HCT116 (cell line): ENCODE results near the gene NBL1. TPM values are rescaled to one million over a fixed set of nuclear protein-coding genes. Genes with fewer than 3 reads are reported as not detected.

ENCODE experiments used
- ATAC-seq: fragments of 200-7000 bp; cut with Tn5 transposase; 2 replicates; pipeline ENCODE4 v1.9.1; 2020; ENCODE audit warnings: mild to moderate bottlenecking, moderate library complexity
- BruUV-seq: library from RNA; stranded (reverse); fragments of 400-500 nt; replicated peaks from 2 replicates; lab custom pipeline; 2021; lab: Mats Ljungman, UMichigan
- CTCF ChIA-PET: fragments of 300-600 bp; sonication (Branson Sonifier 250); formaldehyde crosslinking; loops from one replicate; lab custom pipeline; 2021; ENCODE audit warnings: antibody characterized with exemption; lab: Charles Lee
- POLR2A ChIA-PET: fragments of 300-600, 350-600 bp; sonication (Branson Sonifier 250); formaldehyde crosslinking; loops from one replicate; lab custom pipeline; 2021; ENCODE audit warnings: antibody characterized with exemption; lab: Charles Lee
- RAD21 ChIA-PET, 2 experiments: fragments of 300-600 bp; sonication (Branson Sonifier 250); formaldehyde crosslinking; loops; one replicate each; lab custom pipeline; 2023; ENCODE audit warnings: low total read pairs in 2 of 2; ENCODE audit not compliant: uncharacterized antibody in 2 of 2, unreplicated experiment in 2 of 2, low non-redundant PET in 1 of 2; lab: Charles Lee
- DNase-seq: peaks from one replicate; pipeline ENCODE4 v3.0.0-alpha.2; 2010; ENCODE audit warnings: low read depth, low spot score
- H2AFZ ChIP-seq: fragments of 200-600 bp; shearing (Covaris generic), sonication (generic); 2 replicates; pipeline ENCODE4 v1.6.1; 2017; ENCODE audit warnings: low read depth, mixed run types, mixed read lengths, antibody characterized with exemption, low read length; ENCODE audit not compliant: poor library complexity, severe bottlenecking
- H3K27ac ChIP-seq: 2 replicates; pipeline ENCODE4 v1.5.1; 2012; ENCODE audit warnings: low read depth, low read length
- H3K27me3 ChIP-seq: fragments of 200-600 bp; sonication (generic); 2 replicates; pipeline ENCODE4 v1.6.1; 2016; ENCODE audit warnings: mixed run types, low read length, mixed read lengths; ENCODE audit not compliant: insufficient read depth
- H3K36me3 ChIP-seq, 2 experiments: fragments of 200-500 bp in 1 of 2; fragments of 200-600 bp in 1 of 2; sonication (Bioruptor generic) in 1 of 2; sonication (generic) in 1 of 2; 2 replicates each; pipeline versions ENCODE4 v1.5.1 to v1.6.1; 2014 to 2016; ENCODE audit warnings: low read length in 2 of 2, inconsistent platforms in 1 of 2, mixed read lengths in 1 of 2, mixed run types in 1 of 2; ENCODE audit not compliant: insufficient read depth in 2 of 2, control insufficient read depth in 1 of 2
- H3K4me1 ChIP-seq, 2 experiments: fragments of 200-600 bp in 1 of 2; sonication (generic) in 1 of 2; 2 replicates each; pipeline versions ENCODE4 v1.5.1 to v1.6.1; 2012 to 2017; ENCODE audit warnings: low read length in 2 of 2, inconsistent platforms in 1 of 2, mild to moderate bottlenecking in 1 of 2, mixed read lengths in 1 of 2, mixed run types in 1 of 2, moderate library complexity in 1 of 2; ENCODE audit not compliant: insufficient read depth in 2 of 2, control insufficient read depth in 1 of 2
- H3K4me2 ChIP-seq: fragments of 200-600 bp; sonication (generic); 2 replicates; pipeline ENCODE4 v1.6.1; 2017; ENCODE audit warnings: mixed run types, low read length, mixed read lengths
- H3K4me3 ChIP-seq, 2 experiments: fragments of 200-600 bp in 1 of 2; sonication (generic) in 1 of 2; replicated peaks in 1 of 2; 2 replicates each; pipeline ENCODE4 v1.5.1; 2011 to 2016; ENCODE audit warnings: low read length in 2 of 2, control low read depth in 1 of 2, low read depth in 1 of 2, mild to moderate bottlenecking in 1 of 2, mixed read lengths in 1 of 2, mixed run types in 1 of 2
- H3K79me2 ChIP-seq: fragments of 200-600 bp; sonication (generic); 2 replicates; pipeline ENCODE4 v1.6.1; 2017; ENCODE audit warnings: mild to moderate bottlenecking, mixed run types, low read length, moderate library complexity, mixed read lengths; ENCODE audit not compliant: insufficient read depth
- H3K9ac ChIP-seq: fragments of 200-600 bp; sonication (generic); 2 replicates; pipeline ENCODE4 v1.6.1; 2016; ENCODE audit warnings: low read length, mixed read lengths
- H3K9me2 ChIP-seq: fragments of 200-600 bp; sonication (generic), shearing (Covaris generic); 2 replicates; pipeline ENCODE4 v1.6.1; 2017; ENCODE audit warnings: mixed run types, mild to moderate bottlenecking, moderate library complexity; ENCODE audit not compliant: insufficient read depth
- H3K9me3 ChIP-seq, 2 experiments: fragments of 200-500 bp in 1 of 2; fragments of 200-600 bp in 1 of 2; sonication (Bioruptor generic) in 1 of 2; sonication (generic) in 1 of 2; 2 replicates each; pipeline ENCODE4 v1.6.1; 2014 to 2017; ENCODE audit warnings: low read length in 2 of 2, mixed read lengths in 2 of 2, inconsistent platforms in 1 of 2, low read depth in 1 of 2, mild to moderate bottlenecking in 1 of 2, mixed run types in 1 of 2, moderate library complexity in 1 of 2; ENCODE audit not compliant: control insufficient read depth in 1 of 2, insufficient read depth in 1 of 2
- H4K20me1 ChIP-seq: fragments of 200-600 bp; sonication (generic), shearing (Covaris generic); 2 replicates; pipeline ENCODE4 v1.6.1; 2017; ENCODE audit warnings: mixed run types, mild to moderate bottlenecking, moderate library complexity; ENCODE audit not compliant: insufficient read depth
- CEBPB ChIP-seq: IDR thresholded peaks from 2 replicates; pipeline ENCODE4 v1.6.1; 2012; ENCODE audit warnings: low read depth
- EZH2 ChIP-seq: fragments of 200-600 bp; sonication (generic); IDR thresholded peaks from 2 replicates; pipeline ENCODE4 v1.6.1; 2017; ENCODE audit warnings: antibody characterized with exemption, mixed run types
- SRF ChIP-seq: IDR thresholded peaks from 2 replicates; pipeline ENCODE4 v1.6.1; 2012; ENCODE audit warnings: low read depth
- TCF7L2 ChIP-seq: IDR thresholded peaks from 2 replicates; pipeline ENCODE4 v1.7.0; 2011; ENCODE audit warnings: borderline replicate concordance, inconsistent platforms; ENCODE audit not compliant: insufficient read depth, insufficient read length; ENCODE audit errors: extremely low read depth
- ZNF274 ChIP-seq: fragments of 200-500 bp; sonication (Bioruptor generic); IDR thresholded peaks from 2 replicates; pipeline ENCODE4 v1.6.1; 2014; ENCODE audit warnings: mild to moderate bottlenecking, low read depth, low read length, inconsistent platforms
- intact Hi-C: fragments of 100-400 bp; cut with micrococcal nuclease; formaldehyde crosslinking; loops from 2 replicates; pipeline ENCODE4 v1.10.0; 2022
- total RNA-seq: library from RNA; stranded (reverse); gene quantifications from one replicate; pipeline ENCODE4 v1.2.1, GENCODE V29; 2021; ENCODE audit not compliant: unreplicated experiment
- TF ChIP-seq, protein P1 (sequence below), 3 experiments: fragments of 200-600 bp in 1 of 3; sonication (generic) in 1 of 3; IDR thresholded peaks in 2 of 3; conservative IDR thresholded peaks in 1 of 3; 2 replicates each; pipeline ENCODE4 v1.5.1; 2012 to 2017; ENCODE audit warnings: low read depth in 2 of 3, low read length in 2 of 3, antibody characterized with exemption in 1 of 3, borderline replicate concordance in 1 of 3, control low read depth in 1 of 3, mild to moderate bottlenecking in 1 of 3, mixed read lengths in 1 of 3, mixed run types in 1 of 3, moderate library complexity in 1 of 3; ENCODE audit not compliant: insufficient read depth in 1 of 3
- TF ChIP-seq, protein P2 (sequence below): IDR thresholded peaks from 2 replicates; pipeline ENCODE4 v1.6.1; 2012

Gene NBL1
- total RNA-seq, 1 experiment from 2014 or later, result 75.4 TPM

DNA sequence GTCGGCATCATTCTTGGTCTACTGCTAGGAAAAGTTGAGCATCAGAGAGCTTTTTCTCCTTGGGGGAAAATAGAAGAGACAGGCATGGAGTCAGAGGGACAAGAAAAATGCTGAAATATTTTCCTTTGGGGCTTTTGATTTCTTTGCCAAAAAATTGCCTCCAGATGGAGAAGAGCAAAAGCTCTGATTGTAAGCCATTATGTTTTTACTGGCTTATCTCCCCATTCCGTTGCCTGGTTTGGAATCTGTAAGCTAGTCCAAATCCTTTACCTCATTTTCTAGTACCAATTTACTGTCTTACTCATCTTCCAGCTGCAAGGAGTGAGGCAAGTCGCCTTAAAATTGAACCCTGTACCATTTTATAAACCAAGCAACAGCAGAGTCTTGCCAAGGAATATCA lies 23.3 kb upstream of the NBL1 start:
- TF ChIP-seq, protein P1, sequence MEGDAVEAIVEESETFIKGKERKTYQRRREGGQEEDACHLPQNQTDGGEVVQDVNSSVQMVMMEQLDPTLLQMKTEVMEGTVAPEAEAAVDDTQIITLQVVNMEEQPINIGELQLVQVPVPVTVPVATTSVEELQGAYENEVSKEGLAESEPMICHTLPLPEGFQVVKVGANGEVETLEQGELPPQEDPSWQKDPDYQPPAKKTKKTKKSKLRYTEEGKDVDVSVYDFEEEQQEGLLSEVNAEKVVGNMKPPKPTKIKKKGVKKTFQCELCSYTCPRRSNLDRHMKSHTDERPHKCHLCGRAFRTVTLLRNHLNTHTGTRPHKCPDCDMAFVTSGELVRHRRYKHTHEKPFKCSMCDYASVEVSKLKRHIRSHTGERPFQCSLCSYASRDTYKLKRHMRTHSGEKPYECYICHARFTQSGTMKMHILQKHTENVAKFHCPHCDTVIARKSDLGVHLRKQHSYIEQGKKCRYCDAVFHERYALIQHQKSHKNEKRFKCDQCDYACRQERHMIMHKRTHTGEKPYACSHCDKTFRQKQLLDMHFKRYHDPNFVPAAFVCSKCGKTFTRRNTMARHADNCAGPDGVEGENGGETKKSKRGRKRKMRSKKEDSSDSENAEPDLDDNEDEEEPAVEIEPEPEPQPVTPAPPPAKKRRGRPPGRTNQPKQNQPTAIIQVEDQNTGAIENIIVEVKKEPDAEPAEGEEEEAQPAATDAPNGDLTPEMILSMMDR (IDR thresholded peaks at IDR 0.05 in 2 of 3, conservative IDR thresholded peaks at IDR 0.05 in 1 of 3; ENCODE audit: borderline replicate concordance in 1 of 3, insufficient read depth in 1 of 3, low read depth in 2 of 3, low read length in 2 of 3), result no peak
- TF ChIP-seq TCF7L2, result no peak
- no peak for TF ChIP-seq ZNF274
- TF ChIP-seq SRF, result no peak
- TF ChIP-seq, protein P2, sequence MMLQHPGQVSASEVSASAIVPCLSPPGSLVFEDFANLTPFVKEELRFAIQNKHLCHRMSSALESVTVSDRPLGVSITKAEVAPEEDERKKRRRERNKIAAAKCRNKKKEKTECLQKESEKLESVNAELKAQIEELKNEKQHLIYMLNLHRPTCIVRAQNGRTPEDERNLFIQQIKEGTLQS, result no peak
- no peak for TF ChIP-seq CEBPB
- no peak for TF ChIP-seq EZH2
- TF ChIP-seq, all 23 proteins: peak for 0
- POLR2A ChIA-PET, result no interaction called here
- H3K36me3 ChIP-seq, result peaks cover 0 to 1% of the 10 kb centered on the region in 2 experiments; a peak in 1 of 4 replicates

More for the DNA sequence above, 23.3 kb upstream of the NBL1 start:
- no peaks in the 10 kb centered on the region for H3K9me2 ChIP-seq
- no peak overlapping the region for H3K27ac ChIP-seq
- no peak overlapping the region for H3K9ac ChIP-seq
- CTCF ChIA-PET, result no interaction called here
- H3K4me2 ChIP-seq, result no peak overlapping the region
- DNase-seq (no peak), ATAC-seq (no peak)
- RAD21 ChIA-PET, result no interaction called here
- no peak overlapping the region for H2AFZ ChIP-seq
- no peaks in the 10 kb centered on the region for H3K9me3 ChIP-seq
- intact Hi-C loops, result no loop called here
- no peaks in the 10 kb centered on the region for H3K4me1 ChIP-seq
- H3K4me3 ChIP-seq, result no peak overlapping the region
- BruUV-seq, result no TSS peak
- peaks cover 15% of the 10 kb centered on the region; the same call in 1 of the 2 replicates for H4K20me1 ChIP-seq
- H3K79me2 ChIP-seq, result peaks cover 50% of the 10 kb centered on the region
- no peaks in the 10 kb centered on the region for H3K27me3 ChIP-seq
